Adrenal gland (tissue), 5 donors: ENCODE measurements around the gene PLAAT2.

Source experiments
- POLR2A ChIP-seq, 2 donors: fragments of 450-650 bp; IDR thresholded peaks; one replicate each; pipeline ENCODE4 v1.6.1; 2017; ENCODE audit warnings: antibody characterized with exemption in 2 of 2, mild to moderate bottlenecking in 2 of 2, moderate library complexity in 1 of 2
- TF ChIP-seq, protein P1 (sequence below), 6 experiments: fragments of 450-650 bp in 4 of 6; fragments of 200-600 bp in 2 of 6; sonication (generic) in 1 of 6; IDR thresholded peaks; 1 replicate in 5 of 6; 2 replicates in 1 of 6; pipeline versions ENCODE4 v1.5.1 to v1.8.0; 2016 to 2021; ENCODE audit warnings: antibody characterized with exemption in 6 of 6, mild to moderate bottlenecking in 2 of 6, moderate library complexity in 1 of 6
- donor health status: DM: no; HTN: no; CAD: no.

DNA sequence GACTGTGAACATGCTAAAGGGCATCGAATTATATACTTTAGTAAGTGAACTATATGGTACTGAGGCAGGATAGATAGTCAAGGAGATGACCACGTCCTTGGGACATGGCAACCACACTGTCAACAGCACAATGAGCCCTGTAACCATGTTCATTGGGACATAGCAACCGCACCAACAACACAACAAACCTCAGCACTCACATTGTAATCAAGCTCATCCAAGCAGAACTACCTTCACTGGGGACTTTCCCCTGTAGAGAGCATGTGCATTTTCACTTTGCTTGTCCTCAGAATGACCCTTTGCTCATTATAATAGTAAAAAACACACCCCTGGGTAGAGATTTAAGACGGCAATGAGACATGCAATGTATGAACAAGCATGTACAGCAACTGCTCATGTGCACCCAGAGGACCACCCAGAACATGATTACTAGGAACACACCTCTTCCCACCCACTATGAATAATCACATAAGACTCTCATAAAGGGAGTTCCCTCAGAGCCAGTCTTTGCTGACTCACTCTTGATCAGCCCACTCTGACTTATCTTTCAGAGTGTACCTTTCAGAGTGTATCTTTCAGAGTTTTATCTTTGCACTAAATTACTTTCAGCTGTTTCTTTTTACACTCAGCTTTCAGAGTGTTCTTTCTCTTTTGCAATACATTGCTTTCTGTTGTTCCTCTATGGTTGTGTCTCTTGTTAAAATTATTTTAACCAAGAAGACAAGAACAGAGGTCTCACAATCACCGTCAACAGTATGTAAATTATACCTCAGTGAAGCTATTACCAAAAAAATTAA is 4.1 kb upstream of the PLAAT2 start:
- TF ChIP-seq, protein P1, sequence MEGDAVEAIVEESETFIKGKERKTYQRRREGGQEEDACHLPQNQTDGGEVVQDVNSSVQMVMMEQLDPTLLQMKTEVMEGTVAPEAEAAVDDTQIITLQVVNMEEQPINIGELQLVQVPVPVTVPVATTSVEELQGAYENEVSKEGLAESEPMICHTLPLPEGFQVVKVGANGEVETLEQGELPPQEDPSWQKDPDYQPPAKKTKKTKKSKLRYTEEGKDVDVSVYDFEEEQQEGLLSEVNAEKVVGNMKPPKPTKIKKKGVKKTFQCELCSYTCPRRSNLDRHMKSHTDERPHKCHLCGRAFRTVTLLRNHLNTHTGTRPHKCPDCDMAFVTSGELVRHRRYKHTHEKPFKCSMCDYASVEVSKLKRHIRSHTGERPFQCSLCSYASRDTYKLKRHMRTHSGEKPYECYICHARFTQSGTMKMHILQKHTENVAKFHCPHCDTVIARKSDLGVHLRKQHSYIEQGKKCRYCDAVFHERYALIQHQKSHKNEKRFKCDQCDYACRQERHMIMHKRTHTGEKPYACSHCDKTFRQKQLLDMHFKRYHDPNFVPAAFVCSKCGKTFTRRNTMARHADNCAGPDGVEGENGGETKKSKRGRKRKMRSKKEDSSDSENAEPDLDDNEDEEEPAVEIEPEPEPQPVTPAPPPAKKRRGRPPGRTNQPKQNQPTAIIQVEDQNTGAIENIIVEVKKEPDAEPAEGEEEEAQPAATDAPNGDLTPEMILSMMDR (IDR thresholded peaks at IDR 0.05) = no peak
- TF ChIP-seq POLR2A (IDR thresholded peaks at IDR 0.05) = no peak
